GM23338 (cell line): ENCODE measurements around the gene ZDHHC4. TPM values are rescaled to one million over a fixed set of nuclear protein-coding genes. Genes with fewer than 3 reads are reported as not detected.
"Not testable (repeated sequence)": the region's sequence is repeated elsewhere in the genome, so short reads cannot be mapped to it uniquely, and the experiment has no call there.

Experiments
- ATAC-seq: fragments of 200-7000 bp; cut with Tn5 transposase; 3 replicates; pipeline ENCODE4 v1.9.1; 2020
- DNase-seq: peaks from one replicate; pipeline ENCODE4 v3.0.0-alpha.2; 2015; ENCODE audit warnings: low spot score
- H2AFZ ChIP-seq: fragments of 200-600 bp; sonication (generic); 2 replicates; pipeline ENCODE4 v1.8.0; 2016; ENCODE audit warnings: antibody characterized with exemption, mild to moderate bottlenecking, moderate library complexity
- H3F3A ChIP-seq: fragments of 200-600 bp; sonication (generic); replicated peaks from 2 replicates; pipeline ENCODE4 v1.8.0; 2017; ENCODE audit warnings: antibody characterized with exemption, mixed run types, low read depth
- H3K27ac ChIP-seq: fragments of 200-600 bp; sonication (generic); 2 replicates; pipeline ENCODE4 v1.6.1; 2016; ENCODE audit warnings: low read depth
- H3K27me3 ChIP-seq: fragments of 200-600 bp; sonication (generic); 2 replicates; pipeline ENCODE4 v1.8.0; 2016; ENCODE audit warnings: mild to moderate bottlenecking, mixed run types, moderate library complexity; ENCODE audit not compliant: insufficient read depth
- H3K36me3 ChIP-seq: fragments of 200-600 bp; sonication (generic); 2 replicates; pipeline ENCODE4 v1.8.0; 2016; ENCODE audit warnings: mild to moderate bottlenecking; ENCODE audit not compliant: insufficient read depth
- H3K4me1 ChIP-seq: fragments of 200-600 bp; sonication (generic); 2 replicates; pipeline ENCODE4 v1.8.0; 2016; ENCODE audit warnings: mild to moderate bottlenecking, moderate library complexity; ENCODE audit not compliant: insufficient read depth
- H3K4me2 ChIP-seq: fragments of 200-600 bp; sonication (generic); 2 replicates; pipeline ENCODE4 v1.7.1; 2017; ENCODE audit warnings: mixed run types
- H3K4me3 ChIP-seq: fragments of 200-600 bp; sonication (generic); 2 replicates; pipeline ENCODE4 v1.6.1; 2016; ENCODE audit warnings: mixed run types
- H3K79me2 ChIP-seq: fragments of 200-600 bp; sonication (generic); replicated peaks from 2 replicates; pipeline ENCODE4 v1.8.0; 2017; ENCODE audit warnings: mild to moderate bottlenecking; ENCODE audit not compliant: insufficient read depth
- H3K9me2 ChIP-seq: fragments of 200-600 bp; sonication (generic); 2 replicates; pipeline ENCODE4 v1.8.0; 2017; ENCODE audit not compliant: insufficient read depth
- H4K20me1 ChIP-seq: fragments of 200-600 bp; sonication (generic); replicated peaks from 2 replicates; pipeline ENCODE4 v1.8.0; 2017; ENCODE audit warnings: mild to moderate bottlenecking; ENCODE audit not compliant: insufficient read depth
- H3K27ac Mint-ChIP-seq: 2 replicates; pipeline ENCODE4 v1.8.0; 2020; ENCODE audit warnings: inconsistent platforms, mild to moderate bottlenecking, moderate library complexity, mixed read lengths
- H3K27me3 Mint-ChIP-seq: 3 replicates; pipeline ENCODE4 v1.8.0; 2022; ENCODE audit warnings: low read depth, mild to moderate bottlenecking, moderate library complexity, mixed read lengths, inconsistent platforms; ENCODE audit not compliant: insufficient read depth, poor library complexity
- H3K36me3 Mint-ChIP-seq: 3 replicates; pipeline ENCODE4 v1.8.0; 2021; ENCODE audit warnings: low read depth, mild to moderate bottlenecking, inconsistent platforms, moderate library complexity, mixed read lengths
- H3K4me1 Mint-ChIP-seq: 3 replicates; pipeline ENCODE4 v1.8.0; 2020; ENCODE audit warnings: mild to moderate bottlenecking, inconsistent platforms, mixed read lengths
- H3K4me3 Mint-ChIP-seq: 3 replicates; pipeline ENCODE4 v1.8.0; 2021; ENCODE audit warnings: moderate library complexity, mild to moderate bottlenecking, inconsistent platforms, mixed read lengths
- H3K9me3 Mint-ChIP-seq: 3 replicates; pipeline ENCODE4 v1.8.0; 2020; ENCODE audit warnings: moderate library complexity, mild to moderate bottlenecking, inconsistent platforms, mixed read lengths
- CTCF ChIP-seq, 2 experiments: fragments of 200-600 bp in 1 of 2; sonication (generic) in 1 of 2; conservative IDR thresholded peaks; 2 replicates each; pipeline versions ENCODE4 v1.5.1 to v1.6.1; 2016 to 2017; ENCODE audit warnings: antibody characterized with exemption in 2 of 2, low read depth in 2 of 2, mild to moderate bottlenecking in 2 of 2, moderate library complexity in 1 of 2
- NANOG ChIP-seq: IDR thresholded peaks from 2 replicates; pipeline ENCODE4 v1.6.1; 2016; ENCODE audit warnings: antibody characterized with exemption, borderline replicate concordance
- STAT1 ChIP-seq: IDR thresholded peaks from one replicate; pipeline ENCODE4 v1.6.1; 2016; ENCODE audit warnings: antibody characterized with exemption; ENCODE audit not compliant: unreplicated experiment
- ZNF331 ChIP-seq: fragments of 250-450 bp; sonication (Bioruptor Pico); IDR thresholded peaks from 2 replicates; pipeline ENCODE4 v1.5.0; 2020; ENCODE audit warnings: low read depth, mild to moderate bottlenecking, moderate library complexity
- polyA plus RNA-seq: library from polyadenylated mRNA; unstranded; fragments of >200 nt; fragmentation: Nextera tagmentation; extraction: Ambion mirVana; gene quantifications from 2 replicates; pipeline ENCODE4 v1.2.1, GENCODE V29; 2016
- total RNA-seq: library from RNA; depleted of rRNA; stranded (reverse); fragments of >200 nt; shearing (Covaris generic); gene quantifications from 2 replicates; pipeline ENCODE4 v1.2.3, GENCODE V29; 2014

Gene ZDHHC4
- total and polyA plus RNA-seq, 2 experiments from 2014 or later: 31.2 to 58.9 TPM

- Mint-ChIP-seq H3K27me3 (peaks cover 2% of the 10 kb centered on the region), H3K36me3 (peaks cover 41% of the 10 kb centered on the region), H3K27ac (no peak overlapping the region), H3K4me1 (peaks cover 3% of the 10 kb centered on the region; the same call in 1 of the 3 replicates), H3K4me3 (peak overlapping the region; percentile 34; the same call in 2 of the 3 replicates), H3K9me3 (no peaks in the 10 kb centered on the region)
- Histone ChIP-seq H3K4me2 (no peak overlapping the region), H2AFZ (no peak overlapping the region), H3K9me2 (no peaks in the 10 kb centered on the region), H3K79me2 (no peaks in the 10 kb centered on the region), H3F3A (peaks cover 5% of the 10 kb centered on the region; the same call in 1 of the 2 replicates), H4K20me1 (no peaks in the 10 kb centered on the region), H3K27me3 (no peaks in the 10 kb centered on the region), H3K4me3 (no peak overlapping the region), H3K27ac (no peak overlapping the region), H3K4me1 (no peaks in the 10 kb centered on the region), H3K36me3 (0 out of 2 replicates have a peak, but pooled peaks cover 5% of the 10 kb centered on the region)
- ATAC-seq (peak; percentile 17), DNase-seq (peak; percentile 70)
- TF ChIP-seq STAT1 (no peak), NANOG (no peak), CTCF (conservative IDR thresholded peaks at IDR 0.05; ENCODE audit: low read depth in 2 of 2) (peak; percentile 31 to 38)
Measured at GRCh38 chr7:6579446-6579845, 2.2 kb downstream of the ZDHHC4 start.

GRCh38 chr7:6585746-6586432 lies 8.6 kb downstream of the ZDHHC4 start:
- peaks cover 69% of the 10 kb centered on the region for H3K36me3 Mint-ChIP-seq
- not testable (repeated sequence) for H2AFZ ChIP-seq, H3K4me2 ChIP-seq, H3K9me2 ChIP-seq, H3K4me3 ChIP-seq, DNase-seq, H3K27ac ChIP-seq, H3K27ac Mint-ChIP-seq, ATAC-seq, H3F3A ChIP-seq, H3K27me3 ChIP-seq, H3K4me1 Mint-ChIP-seq, H3K4me1 ChIP-seq, H4K20me1 ChIP-seq, H3K79me2 ChIP-seq, H3K36me3 ChIP-seq, H3K27me3 Mint-ChIP-seq, H3K9me3 Mint-ChIP-seq, H3K4me3 Mint-ChIP-seq

GRCh38 chr7:6588566-6588965 lies 11.3 kb downstream of the ZDHHC4 start:
- DNase-seq (no peak), ATAC-seq (no peak)
- H3K27ac ChIP-seq: no peak overlapping the region
- TF ChIP-seq ZNF331 (CRISPR knock-in tag) (no peak), NANOG (no peak), STAT1 (no peak)
- H3K9me3 Mint-ChIP-seq: no peaks in the 10 kb centered on the region
- H3K27ac Mint-ChIP-seq: no peak overlapping the region
- H3K36me3 Mint-ChIP-seq: peaks cover 67% of the 10 kb centered on the region
- peaks cover 3% of the 10 kb centered on the region for H3K27me3 Mint-ChIP-seq
- no peaks in the 10 kb centered on the region for H3K27me3 ChIP-seq
- peaks cover 11% of the 10 kb centered on the region; the same call in 1 of the 2 replicates for H4K20me1 ChIP-seq
- H3K79me2 ChIP-seq: peaks cover 8% of the 10 kb centered on the region; the same call in 1 of the 2 replicates
- no peak overlapping the region for H3K4me3 Mint-ChIP-seq
- no peak overlapping the region for H3K4me3 ChIP-seq
- no peaks in the 10 kb centered on the region for H3K9me2 ChIP-seq
- H2AFZ ChIP-seq: no peak overlapping the region
- 0 out of 2 replicates have a peak, but pooled peaks cover 4% of the 10 kb centered on the region for H3K4me1 ChIP-seq
- peaks cover 5% of the 10 kb centered on the region; the same call in 1 of the 2 replicates for H3F3A ChIP-seq
- peaks cover 8% of the 10 kb centered on the region; the same call in 2 of the 3 replicates for H3K4me1 Mint-ChIP-seq
- no peak overlapping the region for H3K4me2 ChIP-seq
- H3K36me3 ChIP-seq: 0 out of 2 replicates have a peak, but pooled peaks cover 7% of the 10 kb centered on the region
